Ovary (tissue), 9 donors: ENCODE data around the gene LDB2. TPM values are rescaled to one million over a fixed set of nuclear protein-coding genes. Genes with fewer than 3 reads are reported as not detected.

Experiments used
- DNase-seq, 5 donors: peaks; one replicate each; pipeline ENCODE4 v3.0.0-alpha.2; 2019 to 2020
- H3K27ac ChIP-seq, 2 donors: fragments of 200-600 bp; one replicate each; pipeline versions ENCODE4 v1.5.1 to v1.8.0; 2019 to 2022
- H3K27me3 ChIP-seq: fragments of 200-600 bp; one replicate; pipeline ENCODE4 v1.8.0; 2022
- H3K36me3 ChIP-seq: fragments of 200-600 bp; sonication (generic); one replicate; pipeline ENCODE4 v1.5.1; 2019
- H3K4me1 ChIP-seq: one replicate; pipeline ENCODE4 v1.8.1; 2013; ENCODE audit warnings: mild to moderate bottlenecking, moderate library complexity; ENCODE audit not compliant: insufficient read depth
- H3K4me3 ChIP-seq: fragments of 200-600 bp; sonication (generic); one replicate; pipeline ENCODE4 v1.5.1; 2017
- H3K9me3 ChIP-seq, 2 donors: fragments of 200-600 bp in 1 of 2; sonication (generic) in 1 of 2; one replicate each; pipeline versions ENCODE4 v1.5.1 to v1.8.1; 2013 to 2019; ENCODE audit warnings: mild to moderate bottlenecking in 1 of 2, moderate library complexity in 1 of 2
- EP300 ChIP-seq: sonication (generic); formaldehyde crosslinking; IDR thresholded peaks from one replicate; pipeline ENCODE4 v1.6.1; 2017; ENCODE audit warnings: antibody characterized with exemption
- POLR2A ChIP-seq: fragments of 450-650 bp; IDR thresholded peaks from one replicate; pipeline ENCODE4 v1.6.1; 2017; ENCODE audit warnings: antibody characterized with exemption, mild to moderate bottlenecking, moderate library complexity
- WGBS, 3 donors: extraction: QIAGEN DNeasy Blood & Tissue Kit in 1 of 3; methylation state at CpG; one replicate each; pipeline versions ENCODE4 v1.1.5 to v1.1.7; 2013 to 2017; 5-methylcytosine and 5-hydroxymethylcytosine counted together
- intact Hi-C, 4 donors: fragments of 100-400 bp; cut with DNase I; formaldehyde crosslinking; loops; one replicate each; pipeline versions ENCODE4 v1.11.0 to v1.15.1; 2022 to 2023
- polyA plus RNA-seq, 2 donors: library from polyadenylated mRNA; stranded (reverse); fragments of 200-250 nt in 1 of 2; fragments of 350-450 nt in 1 of 2; fragmentation: Illumina TruSeq in 1 of 2; extraction: RNeasy Lipid Tissue Mini Kit (QIAGEN cat#74804) in 1 of 2; gene quantifications; one replicate each; pipeline ENCODE4 v1.2.3, GENCODE V29; 2013 to 2014
- total RNA-seq, 7 donors: library from RNA; depleted of rRNA in 2 of 7; stranded (reverse); fragments of >200 nt in 2 of 7; fragmentation: NEBNext Ultra II Directional in 3 of 7; extraction: Animal tissue kit (Norgen Biotek cat#: 25700) in 3 of 7; gene quantifications; one replicate each; pipeline versions ENCODE4 v1.1.0 to v1.2.4, GENCODE V29; 2016 to 2023
- TF ChIP-seq, protein P1 (sequence below), 3 donors: fragments of 450-650 bp in 2 of 3; fragments of 200-600 bp in 1 of 3; IDR thresholded peaks; one replicate each; pipeline versions ENCODE4 v1.5.1 to v1.8.0; 2016 to 2022; ENCODE audit warnings: antibody characterized with exemption in 3 of 3, mild to moderate bottlenecking in 1 of 3
- donor health status: DM: no; HTN: no; CAD: no; lungs with moderate emphysema.
- donor health status: DM: no; HTN: no; CAD: no.
- donor health status: Bipolar disorder and iron deficiency.
- donor health status: DM: yes; HTN: yes; CAD: no.
- donor health status: DM: no; HTN: no; CAD: no.
- donor health status: DM: yes; HTN: yes; CAD: no.

The LDB2 gene
- total and polyA plus RNA-seq, 9 donors, result 17.0 to 89.1 (median 27.4) TPM

DNA sequence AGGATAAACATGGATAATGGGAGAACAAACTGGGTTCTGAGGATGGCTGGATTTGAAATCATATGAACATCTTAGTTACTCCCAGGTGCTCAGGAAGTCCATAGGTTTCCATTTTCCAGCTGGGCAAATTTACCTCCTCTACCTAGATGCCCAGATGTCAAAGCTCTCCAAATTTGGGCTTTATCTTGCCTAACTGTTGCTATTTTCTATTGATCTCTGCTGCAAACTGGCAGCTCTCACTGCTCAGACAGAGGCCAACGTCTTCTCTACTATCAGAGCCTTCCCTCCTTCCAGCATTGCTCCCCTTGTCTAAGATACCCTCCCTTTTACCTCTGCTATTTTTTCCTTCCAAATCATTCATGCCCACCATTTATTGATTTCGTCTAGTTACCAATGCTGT, 62.1 kb downstream of the LDB2 start:
- no peaks in the 10 kb centered on the region for H3K27me3 ChIP-seq
- no peak overlapping the region for H3K4me3 ChIP-seq
- no peak overlapping the region for H3K27ac ChIP-seq
- H3K4me1 ChIP-seq, result peaks cover 2% of the 10 kb centered on the region
- no peak for DNase-seq
- no peaks in the 10 kb centered on the region for H3K36me3 ChIP-seq
- TF ChIP-seq POLR2A (no peak), EP300 (no peak)
- TF ChIP-seq, protein P1, sequence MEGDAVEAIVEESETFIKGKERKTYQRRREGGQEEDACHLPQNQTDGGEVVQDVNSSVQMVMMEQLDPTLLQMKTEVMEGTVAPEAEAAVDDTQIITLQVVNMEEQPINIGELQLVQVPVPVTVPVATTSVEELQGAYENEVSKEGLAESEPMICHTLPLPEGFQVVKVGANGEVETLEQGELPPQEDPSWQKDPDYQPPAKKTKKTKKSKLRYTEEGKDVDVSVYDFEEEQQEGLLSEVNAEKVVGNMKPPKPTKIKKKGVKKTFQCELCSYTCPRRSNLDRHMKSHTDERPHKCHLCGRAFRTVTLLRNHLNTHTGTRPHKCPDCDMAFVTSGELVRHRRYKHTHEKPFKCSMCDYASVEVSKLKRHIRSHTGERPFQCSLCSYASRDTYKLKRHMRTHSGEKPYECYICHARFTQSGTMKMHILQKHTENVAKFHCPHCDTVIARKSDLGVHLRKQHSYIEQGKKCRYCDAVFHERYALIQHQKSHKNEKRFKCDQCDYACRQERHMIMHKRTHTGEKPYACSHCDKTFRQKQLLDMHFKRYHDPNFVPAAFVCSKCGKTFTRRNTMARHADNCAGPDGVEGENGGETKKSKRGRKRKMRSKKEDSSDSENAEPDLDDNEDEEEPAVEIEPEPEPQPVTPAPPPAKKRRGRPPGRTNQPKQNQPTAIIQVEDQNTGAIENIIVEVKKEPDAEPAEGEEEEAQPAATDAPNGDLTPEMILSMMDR (IDR thresholded peaks at IDR 0.05), result no peak
- H3K9me3 ChIP-seq, result no peaks in the 10 kb centered on the region
- intact Hi-C loops, result no loop called here
- 91 to 99% (median 98%) methylated on average over 2 of the region's 2 CpGs for WGBS, 3 donors

DNA sequence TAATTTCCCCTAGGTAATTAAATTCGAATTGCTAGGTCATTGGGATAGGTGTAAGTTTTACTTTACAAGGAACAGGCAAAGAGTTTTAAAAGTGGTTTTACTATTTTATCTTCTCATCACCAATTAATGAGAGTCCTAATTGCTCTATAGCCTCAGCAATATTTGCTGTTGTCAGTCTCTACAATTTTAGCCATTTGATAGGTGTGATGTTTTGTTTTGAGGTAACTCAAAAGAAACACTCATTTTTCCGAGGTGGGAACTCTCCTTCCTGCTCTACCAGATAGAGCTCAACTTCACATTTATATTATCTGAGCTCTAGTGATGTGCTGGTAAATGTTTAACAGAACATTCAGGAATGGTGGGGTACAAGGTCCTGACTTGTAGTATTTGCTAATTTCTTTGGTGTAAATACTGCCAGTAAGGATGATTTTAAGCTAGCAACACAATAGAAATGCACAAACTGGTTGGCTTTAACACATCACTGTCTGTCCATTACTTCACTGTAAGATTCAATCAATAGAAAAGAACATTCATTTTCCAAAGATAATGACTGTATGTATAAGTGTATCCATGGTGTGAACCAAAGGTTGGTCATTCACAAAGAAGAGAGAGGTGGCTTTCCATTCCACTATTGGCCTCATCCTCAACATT, 62.7 kb downstream of the LDB2 start:
- H3K27ac ChIP-seq, result no peak overlapping the region
- H3K4me1 ChIP-seq, result peaks cover 2% of the 10 kb centered on the region
- no peaks in the 10 kb centered on the region for H3K9me3 ChIP-seq
- no peak for DNase-seq
- WGBS, 3 donors, result 90 to 99% (median 94%) methylated on average over 2 of the region's 2 CpGs
- H3K36me3 ChIP-seq, result no peaks in the 10 kb centered on the region
- TF ChIP-seq, protein P1 (IDR thresholded peaks at IDR 0.05), result no peak
- TF ChIP-seq EP300 (no peak), POLR2A (no peak)
- intact Hi-C loops, result no loop called here
- no peaks in the 10 kb centered on the region for H3K27me3 ChIP-seq
- H3K4me3 ChIP-seq, result no peak overlapping the region

DNA sequence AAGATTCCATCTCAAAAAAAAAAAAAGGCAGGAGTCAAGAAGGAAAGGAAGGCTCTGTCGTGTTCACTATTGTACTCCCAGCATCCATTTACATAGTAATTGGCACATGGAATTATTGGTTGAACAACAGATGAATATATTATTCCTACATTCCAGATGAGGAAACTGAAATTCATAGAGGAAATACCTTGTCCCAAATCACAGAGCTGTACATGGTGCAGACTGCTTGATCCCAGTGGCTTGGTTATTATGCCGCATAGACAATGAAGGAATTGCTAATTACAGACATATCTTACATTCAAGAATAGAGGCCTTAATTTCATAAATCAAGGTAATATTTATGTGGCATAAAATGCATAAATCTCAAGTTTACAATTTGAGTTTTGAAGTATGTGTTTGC, 63.6 kb downstream of the LDB2 start:
- Histone ChIP-seq H3K4me1 (peaks cover 2% of the 10 kb centered on the region), H3K4me3 (no peak overlapping the region), H3K27me3 (no peaks in the 10 kb centered on the region), H3K27ac (no peak overlapping the region), H3K36me3 (no peaks in the 10 kb centered on the region), H3K9me3 (no peaks in the 10 kb centered on the region)
- TF ChIP-seq, protein P1 (IDR thresholded peaks at IDR 0.05), result no peak
- TF ChIP-seq POLR2A, result no peak
- no peak for TF ChIP-seq EP300
- 96 to 98% (median 97%) methylated on average over 2 of the region's 2 CpGs for WGBS, 3 donors
- intact Hi-C loops, result no loop called here
- no peak for DNase-seq

DNA sequence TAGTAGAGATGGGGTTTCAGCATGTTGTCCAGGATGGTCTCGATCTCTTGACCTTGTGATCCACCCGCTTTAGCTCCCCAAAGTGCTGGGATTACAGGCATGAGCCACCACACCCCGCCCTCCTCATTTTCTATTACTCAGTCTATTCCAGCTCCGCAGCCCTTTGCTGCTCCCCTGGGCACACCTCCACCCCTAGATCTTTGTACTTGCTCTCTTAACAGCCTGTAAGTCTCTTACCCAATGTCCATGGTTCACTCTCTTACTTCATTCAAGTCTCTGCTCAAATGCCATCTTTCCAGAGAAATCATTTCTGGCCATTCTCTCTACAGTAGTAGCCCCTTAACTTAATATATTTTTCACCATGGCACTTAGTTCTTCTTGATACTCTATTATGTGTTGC, 64.7 kb downstream of the LDB2 start:
- TF ChIP-seq POLR2A, result no peak
- TF ChIP-seq EP300, result no peak
- TF ChIP-seq, protein P1 (IDR thresholded peaks at IDR 0.05), result no peak
- intact Hi-C loops, result no loop called here
- Histone ChIP-seq H3K27ac (no peak overlapping the region), H3K4me3 (no peak overlapping the region), H3K27me3 (no peaks in the 10 kb centered on the region), H3K4me1 (peaks cover 2% of the 10 kb centered on the region), H3K36me3 (no peaks in the 10 kb centered on the region), H3K9me3 (no peaks in the 10 kb centered on the region)
- WGBS, 3 donors, result 95 to 99% (median 99%) methylated on average over 4 of the region's 4 CpGs
- no peak for DNase-seq
